ENCODE data around the gene SCLY.

- TF ChIP-seq EZH2 (IDR thresholded peaks at IDR 0.05; ENCODE audit: low read length, missing control alignments) = no peak
- TF ChIP-seq, protein P1, sequence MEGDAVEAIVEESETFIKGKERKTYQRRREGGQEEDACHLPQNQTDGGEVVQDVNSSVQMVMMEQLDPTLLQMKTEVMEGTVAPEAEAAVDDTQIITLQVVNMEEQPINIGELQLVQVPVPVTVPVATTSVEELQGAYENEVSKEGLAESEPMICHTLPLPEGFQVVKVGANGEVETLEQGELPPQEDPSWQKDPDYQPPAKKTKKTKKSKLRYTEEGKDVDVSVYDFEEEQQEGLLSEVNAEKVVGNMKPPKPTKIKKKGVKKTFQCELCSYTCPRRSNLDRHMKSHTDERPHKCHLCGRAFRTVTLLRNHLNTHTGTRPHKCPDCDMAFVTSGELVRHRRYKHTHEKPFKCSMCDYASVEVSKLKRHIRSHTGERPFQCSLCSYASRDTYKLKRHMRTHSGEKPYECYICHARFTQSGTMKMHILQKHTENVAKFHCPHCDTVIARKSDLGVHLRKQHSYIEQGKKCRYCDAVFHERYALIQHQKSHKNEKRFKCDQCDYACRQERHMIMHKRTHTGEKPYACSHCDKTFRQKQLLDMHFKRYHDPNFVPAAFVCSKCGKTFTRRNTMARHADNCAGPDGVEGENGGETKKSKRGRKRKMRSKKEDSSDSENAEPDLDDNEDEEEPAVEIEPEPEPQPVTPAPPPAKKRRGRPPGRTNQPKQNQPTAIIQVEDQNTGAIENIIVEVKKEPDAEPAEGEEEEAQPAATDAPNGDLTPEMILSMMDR (conservative IDR thresholded peaks at IDR 0.05 in 1 of 2, IDR thresholded peaks at IDR 0.05 in 1 of 2; ENCODE audit: low read depth in 1 of 2, low read length in 2 of 2) = no peak
These were observed 38.1 kb upstream of the SCLY start for GRCh38 chr2:238022594-238023157.
